Panc1 (cell line): ENCODE data around the gene SLC6A11. TPM values are rescaled to one million over a fixed set of nuclear protein-coding genes. Genes with fewer than 3 reads are reported as not detected.

Source experiments
- ATAC-seq: fragments of 200-7000 bp; cut with Tn5 transposase; 2 replicates; pipeline ENCODE4 v1.9.1; 2020; ENCODE audit warnings: mild to moderate bottlenecking, moderate library complexity
- BruUV-seq: library from RNA; stranded (reverse); fragments of 400-500 nt; replicated peaks from 2 replicates; lab custom pipeline; 2021; lab: Mats Ljungman, UMichigan
- CTCF ChIA-PET: fragments of 300-600 bp; sonication (Branson Sonifier 250); formaldehyde crosslinking; loops from one replicate; lab custom pipeline; 2022; ENCODE audit warnings: antibody characterized with exemption; lab: Charles Lee
- POLR2A ChIA-PET: fragments of 300-600 bp; sonication (Branson Sonifier 250); formaldehyde crosslinking; loops from one replicate; lab custom pipeline; 2022; ENCODE audit warnings: antibody characterized with exemption; lab: Charles Lee
- DNase-seq: peaks from one replicate; pipeline ENCODE4 v3.0.0-alpha.2; 2010; ENCODE audit warnings: low read depth, low spot score
- H3K27ac ChIP-seq: 2 replicates; pipeline ENCODE4 v1.5.1; 2011; ENCODE audit warnings: mild to moderate bottlenecking, low read length, inconsistent platforms
- H3K27me3 ChIP-seq: fragments of 200-500 bp; sonication (Bioruptor generic); 2 replicates; pipeline ENCODE4 v1.6.0; 2014; ENCODE audit warnings: low read length, inconsistent platforms; ENCODE audit not compliant: control insufficient read depth, insufficient read depth
- H3K36me3 ChIP-seq: fragments of 200-500 bp; sonication (Bioruptor generic); 2 replicates; pipeline ENCODE4 v1.5.1; 2014; ENCODE audit warnings: inconsistent platforms, mild to moderate bottlenecking, low read length, moderate library complexity; ENCODE audit not compliant: control insufficient read depth, insufficient read depth
- H3K4me1 ChIP-seq: 2 replicates; pipeline ENCODE4 v1.5.1; 2011; ENCODE audit warnings: inconsistent platforms, mild to moderate bottlenecking, low read length, moderate library complexity; ENCODE audit not compliant: control insufficient read depth, insufficient read depth
- H3K4me3 ChIP-seq, 2 experiments: 2 replicates each; pipeline ENCODE4 v1.5.1; 2011 to 2012; ENCODE audit warnings: low read depth in 2 of 2, low read length in 2 of 2, mild to moderate bottlenecking in 2 of 2, inconsistent platforms in 1 of 2, moderate library complexity in 1 of 2
- H3K9me3 ChIP-seq: fragments of 200-500 bp; sonication (Bioruptor generic); 2 replicates; pipeline ENCODE4 v1.5.1; 2014; ENCODE audit warnings: low read depth, mild to moderate bottlenecking, inconsistent platforms, low read length, moderate library complexity; ENCODE audit not compliant: control insufficient read depth, insufficient read depth
- CTCF ChIP-seq: fragments of 450-650 bp; IDR thresholded peaks from 2 replicates; pipeline ENCODE4 v1.5.1; 2017; ENCODE audit warnings: mild to moderate bottlenecking
- POLR2AphosphoS5 ChIP-seq: IDR thresholded peaks from 2 replicates; pipeline ENCODE4 v1.6.1; 2012; ENCODE audit warnings: mild to moderate bottlenecking, low read depth, low read length, moderate library complexity
- REST ChIP-seq, 2 experiments: IDR thresholded peaks; 2 replicates each; pipeline ENCODE4 v1.6.1; 2011 to 2012; ENCODE audit warnings: low read depth in 2 of 2, control low read depth in 1 of 2, low read length in 1 of 2, mild to moderate bottlenecking in 1 of 2, moderate library complexity in 1 of 2; ENCODE audit not compliant: insufficient read depth in 1 of 2
- SIN3A ChIP-seq: IDR thresholded peaks from 2 replicates; pipeline ENCODE4 v1.6.1; 2012; ENCODE audit warnings: low read depth, mild to moderate bottlenecking, low read length, moderate library complexity, borderline replicate concordance; ENCODE audit not compliant: insufficient read depth
- TCF7L2 ChIP-seq: IDR thresholded peaks from 2 replicates; pipeline ENCODE4 v1.6.1; 2011; ENCODE audit warnings: mild to moderate bottlenecking, low read depth, low read length, inconsistent platforms
- in situ Hi-C: cut with HindIII; loops from 2 replicates; pipeline ENCODE4 v1.10.0; 2016; ENCODE audit warnings: low sequenced_read_pairs, low pct_unique_long_range_greater_than_20kb
- intact Hi-C: fragments of 100-400 bp; cut with micrococcal nuclease; formaldehyde crosslinking; loops from one replicate; pipeline ENCODE4 v1.10.0; 2022; ENCODE audit not compliant: unreplicated experiment
- total RNA-seq: library from RNA; stranded (reverse); gene quantifications from one replicate; pipeline ENCODE4 v1.2.1, GENCODE V29; 2021; ENCODE audit not compliant: unreplicated experiment

SLC6A11 gene
- total RNA-seq, 1 experiment from 2014 or later: not detected

- intact Hi-C loops (no loop called here), in situ Hi-C loops (no loop called here)
- DNase-seq (no peak), ATAC-seq (no peak)
- no TSS peak for BruUV-seq
- H3K27ac ChIP-seq: no peak overlapping the region
- no peak overlapping the region for H3K4me3 ChIP-seq
- no peaks in the 10 kb centered on the region for H3K27me3 ChIP-seq
- TF ChIP-seq POLR2AphosphoS5 (no peak), TCF7L2 (no peak), REST (IDR thresholded peaks at IDR 0.05; ENCODE audit: insufficient read depth in 1 of 2, low read depth in 2 of 2, low read length in 1 of 2) (no peak), CTCF (no peak), SIN3A (no peak)
- CTCF ChIA-PET: no interaction called here
- POLR2A ChIA-PET: no interaction called here
- no peaks in the 10 kb centered on the region for H3K9me3 ChIP-seq
- no peaks in the 10 kb centered on the region for H3K36me3 ChIP-seq
- H3K4me1 ChIP-seq: no peaks in the 10 kb centered on the region
These were observed 159.7 kb downstream of the SLC6A11 start for GRCh38 chr3:10975695-10976234.

GRCh38 chr3:10976770-10977169 is 160.7 kb downstream of the SLC6A11 start:
- no peak for TF ChIP-seq POLR2AphosphoS5
- no peak for TF ChIP-seq REST (IDR thresholded peaks at IDR 0.05; ENCODE audit: insufficient read depth in 1 of 2, low read depth in 2 of 2, low read length in 1 of 2)
- TF ChIP-seq CTCF: no peak
- no peak for TF ChIP-seq TCF7L2
- no peak for TF ChIP-seq SIN3A
- Histone ChIP-seq H3K4me3 (no peak overlapping the region), H3K27ac (no peak overlapping the region), H3K36me3 (no peaks in the 10 kb centered on the region), H3K27me3 (no peaks in the 10 kb centered on the region), H3K9me3 (no peaks in the 10 kb centered on the region), H3K4me1 (no peaks in the 10 kb centered on the region)
- DNase-seq (no peak), ATAC-seq (no peak)
- in situ Hi-C loops: no loop called here
- ChIA-PET POLR2A (no interaction called here), CTCF (no interaction called here)
- intact Hi-C loops: no loop called here
- no TSS peak for BruUV-seq
